HepG2 (cell line): ENCODE results near the gene SHPK. TPM values are rescaled to one million over a fixed set of nuclear protein-coding genes. Genes with fewer than 3 reads are reported as not detected.
A peak's percentile ranks its signal among the peaks of the same experiment; 100 is the strongest.

Experiments used
- HDAC6 ChIP-seq: fragments of 200-600 bp; sonication (generic); IDR thresholded peaks from 2 replicates; pipeline ENCODE4 v1.7.0; 2017; ENCODE audit warnings: mild to moderate bottlenecking, antibody characterized with exemption, low read length, low read depth
- KDM2A ChIP-seq: sonication (generic); formaldehyde crosslinking; IDR thresholded peaks from 2 replicates; pipeline ENCODE4 v1.4.0; 2020; ENCODE audit warnings: low read depth, missing genetic modification reagents, borderline replicate concordance
- KLF16 ChIP-seq, 2 experiments: sonication (generic) in 1 of 2; formaldehyde crosslinking in 1 of 2; IDR thresholded peaks; 2 replicates each; pipeline versions ENCODE4 v1.6.1 to v1.8.0; 2016 to 2023; ENCODE audit warnings: missing genetic modification reagents in 2 of 2, missing compliant biosample characterization in 1 of 2
- KLF6 ChIP-seq: IDR thresholded peaks from 2 replicates; pipeline ENCODE4 v1.8.0; 2016; ENCODE audit warnings: missing biosample characterization, missing genetic modification reagents
- MED1 ChIP-seq: sonication (generic); formaldehyde crosslinking; IDR thresholded peaks from 2 replicates; pipeline ENCODE4 v1.4.0; 2020; ENCODE audit warnings: missing genetic modification reagents
- PCBP1 ChIP-seq: fragments of 200-400 bp; formaldehyde crosslinking; IDR thresholded peaks from 2 replicates; pipeline ENCODE4 v1.6.1; 2017; ENCODE audit warnings: mild to moderate bottlenecking, low read depth, low read length, borderline replicate concordance
- ZNF430 ChIP-seq: sonication (generic); formaldehyde crosslinking; IDR thresholded peaks from 2 replicates; pipeline ENCODE4 v1.9.0; 2021; ENCODE audit warnings: mild to moderate bottlenecking, missing genetic modification reagents
- ZNF891 ChIP-seq: sonication (generic); formaldehyde crosslinking; IDR thresholded peaks from 2 replicates; pipeline ENCODE4 v1.5.0; 2020; ENCODE audit warnings: mild to moderate bottlenecking, missing genetic modification reagents
- polyA plus RNA-seq, 8 experiments: library from polyadenylated mRNA; depleted of rRNA in 3 of 8; stranded (reverse) in 7 of 8; unstranded in 1 of 8; fragments of >200 nt; fragmentation: Illumina TruSeq in 4 of 8; extraction: Trizol in 4 of 8; gene quantifications; 2 replicates each; pipeline versions ENCODE4 v1.2.1 to v1.2.3, GENCODE V29; 2011 to 2016; ENCODE audit warnings: low read depth in 4 of 8, missing spikeins in 1 of 8, mixed read lengths in 1 of 8; ENCODE audit not compliant: insufficient read depth in 1 of 8
- total RNA-seq, 5 experiments: library from RNA; depleted of rRNA; stranded (reverse); fragments of >200 nt; fragmentation: Illumina TruSeq; extraction: Trizol; gene quantifications; 2 replicates each; pipeline ENCODE4 v1.2.3, GENCODE V29; 2016; ENCODE audit warnings: low read depth in 1 of 5
- TF ChIP-seq, protein P1 (sequence below): sonication (generic); formaldehyde crosslinking; IDR thresholded peaks from 2 replicates; pipeline ENCODE4 v1.4.0; 2020; ENCODE audit warnings: missing genetic modification reagents
- TF ChIP-seq, protein P2 (sequence below): sonication (generic); formaldehyde crosslinking; IDR thresholded peaks from 2 replicates; pipeline ENCODE4 v1.4.0; 2020; ENCODE audit warnings: missing genetic modification reagents
- TF ChIP-seq, protein P3 (sequence below): sonication (generic); formaldehyde crosslinking; IDR thresholded peaks from 2 replicates; pipeline ENCODE4 v1.5.0; 2020; ENCODE audit warnings: missing genetic modification reagents
- TF ChIP-seq, protein P4 (sequence below): sonication (generic); formaldehyde crosslinking; IDR thresholded peaks from 2 replicates; pipeline ENCODE4 v1.5.0; 2020; ENCODE audit warnings: missing genetic modification reagents, mild to moderate bottlenecking, borderline replicate concordance
- TF ChIP-seq, protein P5 (sequence below): IDR thresholded peaks from 2 replicates; pipeline ENCODE4 v1.6.1; 2018; ENCODE audit warnings: missing genetic modification reagents, mild to moderate bottlenecking, missing compliant biosample characterization

SHPK gene
- total and polyA plus RNA-seq, 2 of the 13 experiments (the other 11 are each of a cell fraction or from before 2014, with no cell fraction given): 16.2 to 30.9 TPM

DNA sequence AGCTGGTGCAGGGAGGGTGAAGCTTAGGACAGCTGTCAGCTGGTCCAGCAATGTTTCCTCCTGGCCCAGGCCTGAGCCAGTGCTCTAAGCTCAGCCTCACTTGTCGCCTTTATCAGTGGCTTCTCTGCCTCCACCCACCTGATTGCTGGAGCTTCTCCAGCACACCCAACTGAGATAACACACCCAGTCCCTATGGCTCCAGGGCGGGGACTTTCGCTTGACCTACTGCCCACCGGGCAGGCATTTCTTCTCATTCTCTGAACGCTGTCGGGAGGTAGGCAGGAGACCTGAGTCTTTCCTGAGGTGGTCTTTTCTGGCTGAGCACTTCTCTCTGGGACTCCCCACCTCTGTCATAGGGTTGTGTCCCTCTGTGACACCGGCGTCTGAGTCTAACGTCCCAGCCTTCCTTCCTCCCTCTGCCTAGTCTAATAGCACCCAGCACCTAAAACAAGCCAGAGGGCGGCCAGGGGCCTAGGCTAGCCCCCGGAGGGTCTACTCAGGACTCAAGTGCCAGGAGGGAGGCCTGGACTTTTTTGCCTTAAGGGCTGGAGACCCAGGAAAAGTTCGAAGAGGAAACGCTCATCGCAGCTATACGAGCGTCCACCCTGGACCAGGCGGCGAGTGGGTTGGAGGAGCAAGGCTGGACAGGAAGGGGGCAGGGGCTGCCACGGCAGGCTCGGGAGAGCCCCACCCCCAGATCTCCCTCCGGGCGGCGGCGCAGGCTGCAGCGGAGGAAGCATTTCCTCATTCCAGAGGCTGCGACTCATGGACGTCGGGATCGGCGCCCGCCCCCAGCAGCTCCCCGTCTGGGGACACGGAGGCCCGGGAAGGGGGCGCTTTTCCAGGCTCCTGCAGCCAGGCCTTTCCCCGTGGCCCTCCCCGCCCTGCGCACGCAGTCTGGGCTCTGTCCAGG is 31.6 kb upstream of the SHPK start (continued):
- TF ChIP-seq, protein P1, sequence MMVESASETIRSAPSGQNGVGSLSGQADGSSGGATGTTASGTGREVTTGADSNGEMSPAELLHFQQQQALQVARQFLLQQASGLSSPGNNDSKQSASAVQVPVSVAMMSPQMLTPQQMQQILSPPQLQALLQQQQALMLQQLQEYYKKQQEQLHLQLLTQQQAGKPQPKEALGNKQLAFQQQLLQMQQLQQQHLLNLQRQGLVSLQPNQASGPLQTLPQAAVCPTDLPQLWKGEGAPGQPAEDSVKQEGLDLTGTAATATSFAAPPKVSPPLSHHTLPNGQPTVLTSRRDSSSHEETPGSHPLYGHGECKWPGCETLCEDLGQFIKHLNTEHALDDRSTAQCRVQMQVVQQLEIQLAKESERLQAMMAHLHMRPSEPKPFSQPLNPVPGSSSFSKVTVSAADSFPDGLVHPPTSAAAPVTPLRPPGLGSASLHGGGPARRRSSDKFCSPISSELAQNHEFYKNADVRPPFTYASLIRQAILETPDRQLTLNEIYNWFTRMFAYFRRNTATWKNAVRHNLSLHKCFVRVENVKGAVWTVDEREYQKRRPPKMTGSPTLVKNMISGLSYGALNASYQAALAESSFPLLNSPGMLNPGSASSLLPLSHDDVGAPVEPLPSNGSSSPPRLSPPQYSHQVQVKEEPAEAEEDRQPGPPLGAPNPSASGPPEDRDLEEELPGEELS (CRISPR knock-in tag): peak; percentile 42; the same call in 1 of the 2 replicates
- TF ChIP-seq, protein P2, sequence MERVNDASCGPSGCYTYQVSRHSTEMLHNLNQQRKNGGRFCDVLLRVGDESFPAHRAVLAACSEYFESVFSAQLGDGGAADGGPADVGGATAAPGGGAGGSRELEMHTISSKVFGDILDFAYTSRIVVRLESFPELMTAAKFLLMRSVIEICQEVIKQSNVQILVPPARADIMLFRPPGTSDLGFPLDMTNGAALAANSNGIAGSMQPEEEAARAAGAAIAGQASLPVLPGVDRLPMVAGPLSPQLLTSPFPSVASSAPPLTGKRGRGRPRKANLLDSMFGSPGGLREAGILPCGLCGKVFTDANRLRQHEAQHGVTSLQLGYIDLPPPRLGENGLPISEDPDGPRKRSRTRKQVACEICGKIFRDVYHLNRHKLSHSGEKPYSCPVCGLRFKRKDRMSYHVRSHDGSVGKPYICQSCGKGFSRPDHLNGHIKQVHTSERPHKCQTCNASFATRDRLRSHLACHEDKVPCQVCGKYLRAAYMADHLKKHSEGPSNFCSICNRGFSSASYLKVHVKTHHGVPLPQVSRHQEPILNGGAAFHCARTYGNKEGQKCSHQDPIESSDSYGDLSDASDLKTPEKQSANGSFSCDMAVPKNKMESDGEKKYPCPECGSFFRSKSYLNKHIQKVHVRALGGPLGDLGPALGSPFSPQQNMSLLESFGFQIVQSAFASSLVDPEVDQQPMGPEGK (CRISPR knock-in tag): peak; percentile 92
- TF ChIP-seq ZNF891 (CRISPR knock-in tag): no peak
- TF ChIP-seq, protein P3, sequence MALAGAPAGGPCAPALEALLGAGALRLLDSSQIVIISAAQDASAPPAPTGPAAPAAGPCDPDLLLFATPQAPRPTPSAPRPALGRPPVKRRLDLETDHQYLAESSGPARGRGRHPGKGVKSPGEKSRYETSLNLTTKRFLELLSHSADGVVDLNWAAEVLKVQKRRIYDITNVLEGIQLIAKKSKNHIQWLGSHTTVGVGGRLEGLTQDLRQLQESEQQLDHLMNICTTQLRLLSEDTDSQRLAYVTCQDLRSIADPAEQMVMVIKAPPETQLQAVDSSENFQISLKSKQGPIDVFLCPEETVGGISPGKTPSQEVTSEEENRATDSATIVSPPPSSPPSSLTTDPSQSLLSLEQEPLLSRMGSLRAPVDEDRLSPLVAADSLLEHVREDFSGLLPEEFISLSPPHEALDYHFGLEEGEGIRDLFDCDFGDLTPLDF: no peak
- peak; percentile 93 for TF ChIP-seq ZNF430
- TF ChIP-seq KDM2A (CRISPR knock-in tag): peak; percentile 77; the same call in 1 of the 2 replicates
- peak; percentile 10; the same call in 1 of the 2 replicates for TF ChIP-seq KLF6 (CRISPR knock-in tag)
- TF ChIP-seq, protein P4, sequence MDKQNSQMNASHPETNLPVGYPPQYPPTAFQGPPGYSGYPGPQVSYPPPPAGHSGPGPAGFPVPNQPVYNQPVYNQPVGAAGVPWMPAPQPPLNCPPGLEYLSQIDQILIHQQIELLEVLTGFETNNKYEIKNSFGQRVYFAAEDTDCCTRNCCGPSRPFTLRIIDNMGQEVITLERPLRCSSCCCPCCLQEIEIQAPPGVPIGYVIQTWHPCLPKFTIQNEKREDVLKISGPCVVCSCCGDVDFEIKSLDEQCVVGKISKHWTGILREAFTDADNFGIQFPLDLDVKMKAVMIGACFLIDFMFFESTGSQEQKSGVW (CRISPR knock-in tag): no peak; the same call in 1 of the 2 replicates
- 0 out of 2 replicates have a peak, but pooled peaks have one; percentile 1 for TF ChIP-seq MED1 (CRISPR knock-in tag)
- no peak for TF ChIP-seq PCBP1
- TF ChIP-seq HDAC6: no peak
- 0 out of 4 replicates have a peak, but pooled peaks of 1 of the 2 experiments have one; percentile 41 for TF ChIP-seq KLF16 (CRISPR knock-in tag; IDR thresholded peaks at IDR 0.05)
- TF ChIP-seq, protein P5, sequence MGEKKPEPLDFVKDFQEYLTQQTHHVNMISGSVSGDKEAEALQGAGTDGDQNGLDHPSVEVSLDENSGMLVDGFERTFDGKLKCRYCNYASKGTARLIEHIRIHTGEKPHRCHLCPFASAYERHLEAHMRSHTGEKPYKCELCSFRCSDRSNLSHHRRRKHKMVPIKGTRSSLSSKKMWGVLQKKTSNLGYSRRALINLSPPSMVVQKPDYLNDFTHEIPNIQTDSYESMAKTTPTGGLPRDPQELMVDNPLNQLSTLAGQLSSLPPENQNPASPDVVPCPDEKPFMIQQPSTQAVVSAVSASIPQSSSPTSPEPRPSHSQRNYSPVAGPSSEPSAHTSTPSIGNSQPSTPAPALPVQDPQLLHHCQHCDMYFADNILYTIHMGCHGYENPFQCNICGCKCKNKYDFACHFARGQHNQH (CRISPR knock-in tag): peak; percentile 35
